COR-L47 (cell line): Measurements from ENCODE around the gene ADAMTS6.

Experiments
- DNase-seq: peaks from one replicate; lab custom pipeline; 2025; lab: John Stamatoyannopoulos, UW

The ADAMTS6 gene

DNA sequence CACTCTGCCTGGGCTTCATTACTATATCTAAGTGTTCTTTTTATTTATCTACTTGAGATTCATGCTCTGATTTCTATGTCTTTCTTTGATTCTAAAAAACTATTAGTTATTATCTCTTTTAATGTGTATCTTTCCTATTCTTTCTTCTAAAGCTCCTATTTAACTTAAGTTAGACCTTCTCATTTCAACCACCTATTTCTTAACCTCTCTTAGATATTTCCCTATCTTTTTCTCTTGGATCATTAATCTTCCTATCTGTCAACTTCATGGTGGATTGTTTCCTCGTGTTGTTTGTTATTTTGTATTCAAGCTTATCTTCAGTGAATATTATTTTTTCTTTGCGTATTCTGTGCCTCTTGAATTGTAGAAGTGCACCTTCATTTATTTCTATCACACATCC is 202.1 kb downstream of the ADAMTS6 start:
- no peak for DNase-seq

DNA sequence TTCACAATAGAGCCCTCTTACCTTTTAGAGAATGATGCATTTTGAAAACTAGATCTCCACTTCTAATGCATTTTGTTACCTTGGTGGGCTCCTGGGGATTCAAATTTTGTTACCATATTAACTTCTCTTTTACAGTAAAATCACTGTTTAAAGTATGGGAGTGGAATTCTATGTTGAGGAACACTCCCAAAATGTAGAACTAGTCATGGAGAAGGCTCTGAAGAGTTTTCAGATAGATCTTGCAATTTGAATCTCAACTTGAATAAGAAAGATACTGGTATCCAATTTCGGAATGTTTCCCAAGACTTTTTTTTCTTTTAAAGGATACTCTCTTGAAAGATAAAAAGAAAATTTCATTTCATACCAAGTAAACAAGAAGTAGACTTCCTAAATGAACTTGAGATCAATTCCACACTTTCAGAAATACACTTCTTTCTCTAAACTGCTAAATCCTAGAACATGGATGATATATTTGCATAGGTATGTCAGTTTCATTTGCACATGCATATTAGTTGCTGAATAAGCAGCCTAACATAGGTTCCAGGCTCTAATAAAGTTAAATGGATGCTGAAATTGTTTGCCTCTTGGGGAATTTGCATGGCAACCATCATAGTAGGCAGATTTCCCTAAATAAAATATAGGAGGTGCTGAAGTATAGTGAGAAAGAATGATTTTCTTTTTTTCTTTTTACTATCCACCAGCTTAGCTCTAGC is 205.4 kb downstream of the ADAMTS6 start:
- no peak for DNase-seq

DNA sequence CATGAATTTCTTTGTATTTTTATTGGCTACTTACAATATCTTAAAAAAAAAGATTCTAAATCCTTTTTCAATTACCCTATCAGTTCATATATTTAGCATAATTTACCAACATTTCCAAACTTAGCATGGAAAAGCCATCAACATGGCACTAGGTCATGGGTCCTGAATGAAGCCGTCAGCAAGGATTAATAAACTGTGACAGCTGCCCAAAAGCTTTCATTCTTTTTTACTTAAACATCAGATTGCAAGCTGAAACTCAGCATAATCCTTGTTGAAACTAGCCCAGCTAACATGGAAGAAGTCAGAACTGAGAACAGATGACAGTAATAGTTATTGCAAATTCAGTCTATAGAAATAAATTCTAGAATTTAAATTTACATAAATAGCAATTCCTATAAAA is 209.8 kb downstream of the ADAMTS6 start:
- no peak for DNase-seq

- no peak for DNase-seq
Measured at GRCh38 chr5:65268525-65268924, 213.2 kb downstream of the ADAMTS6 start.

DNA sequence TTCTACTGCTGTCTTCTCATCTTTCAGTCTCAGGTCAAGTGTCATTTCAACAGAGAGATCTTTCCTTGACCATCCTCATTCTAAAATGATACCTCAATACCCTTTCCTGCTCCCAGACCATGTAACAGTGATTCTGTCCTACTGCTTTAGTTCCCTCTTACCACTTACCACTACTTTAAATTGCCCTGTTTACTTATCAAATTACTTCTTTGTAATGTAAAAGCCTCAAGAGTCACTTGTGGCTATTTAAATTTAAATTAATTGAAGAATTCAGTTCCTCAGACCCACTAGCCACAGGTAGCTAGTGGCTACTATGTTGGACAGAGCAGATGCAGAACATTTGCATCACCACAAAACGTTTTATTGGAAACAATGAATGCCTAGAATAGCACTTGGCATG is 217.3 kb downstream of the ADAMTS6 start:
- no peak for DNase-seq

- DNase-seq: no peak
Measured at GRCh38 chr5:65263321-65263720, 218.4 kb downstream of the ADAMTS6 start.

GRCh38 chr5:65262649-65263059 is 219.1 kb downstream of the ADAMTS6 start:
- DNase-seq: no peak

DNA sequence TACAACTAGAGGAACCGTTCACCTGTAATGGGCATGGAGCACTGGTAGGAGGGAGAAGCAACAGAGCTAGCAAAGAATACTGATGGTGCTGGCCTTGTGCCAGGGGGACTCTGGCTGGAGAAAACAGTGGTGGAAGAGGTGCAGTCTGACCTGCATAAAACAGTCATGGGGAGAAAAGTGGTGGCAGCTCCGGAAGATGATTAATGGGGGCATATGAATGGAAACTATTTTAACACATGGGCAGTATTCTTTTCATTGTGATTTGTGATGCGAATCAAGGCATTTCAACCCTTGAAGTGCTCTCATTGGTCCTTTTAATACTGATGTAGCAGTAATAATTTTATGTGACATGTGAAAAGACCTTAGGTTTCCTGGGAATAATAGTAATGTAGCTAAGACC is 219.6 kb downstream of the ADAMTS6 start:
- peak; percentile 65 for DNase-seq

- no peak for DNase-seq
Measured at GRCh38 chr5:65261499-65261898, 220.2 kb downstream of the ADAMTS6 start.

DNA sequence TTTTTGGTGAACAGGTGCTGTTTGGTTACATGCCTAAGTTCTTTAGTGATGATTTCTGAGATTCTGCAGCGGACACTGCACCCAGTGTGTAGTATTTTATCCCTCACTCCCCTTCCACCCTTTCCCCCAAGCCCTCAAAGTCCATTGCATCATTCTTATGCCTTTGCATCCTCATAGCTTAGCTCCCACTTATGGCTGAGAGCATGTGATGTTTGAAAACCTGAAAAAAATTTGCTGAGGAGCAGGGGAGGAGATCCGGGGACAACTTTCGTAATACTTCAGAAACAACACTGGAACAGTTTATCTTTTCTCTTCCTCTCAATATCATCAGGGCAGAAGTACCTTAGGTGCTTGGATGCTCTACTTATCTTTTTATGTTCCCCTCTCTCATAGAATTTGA is 226.4 kb downstream of the ADAMTS6 start:
- DNase-seq: no peak

DNA sequence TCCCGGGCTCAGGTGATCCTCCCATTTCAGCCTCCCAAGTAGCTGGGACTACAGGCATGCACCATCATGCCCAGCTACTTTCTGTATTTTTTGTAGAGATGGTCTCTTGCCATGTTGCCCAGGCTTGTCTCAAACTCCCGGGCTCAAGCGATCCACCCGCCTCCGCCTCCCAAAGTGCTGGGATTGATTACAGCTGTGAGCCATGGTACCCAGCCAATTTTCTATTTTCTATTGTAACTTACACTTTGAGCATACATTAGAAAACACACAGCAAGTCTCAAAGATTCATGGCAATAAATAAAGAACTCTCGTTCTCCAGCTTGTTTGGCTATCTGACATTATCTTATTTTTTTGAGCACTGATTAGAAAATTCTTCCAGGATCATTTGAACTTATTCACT is 228.7 kb downstream of the ADAMTS6 start:
- no peak for DNase-seq

DNA sequence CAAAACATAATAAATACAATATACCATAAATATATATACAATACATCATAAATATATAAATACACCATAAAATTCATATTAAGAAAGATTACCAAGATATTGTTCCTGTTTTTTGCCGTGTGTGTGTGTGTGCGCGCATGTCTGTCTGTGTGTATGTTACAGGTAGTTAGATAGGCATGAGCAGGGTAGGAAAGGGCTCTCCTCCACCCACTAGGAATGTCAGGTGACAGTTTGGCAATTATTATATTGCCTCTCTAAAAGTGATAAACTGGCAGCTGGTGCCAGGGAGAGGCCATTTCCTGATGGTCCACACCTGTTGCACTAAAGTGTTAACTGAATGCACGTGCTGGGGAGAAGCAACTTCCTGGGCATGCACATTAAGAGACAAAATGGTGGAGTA is 232.8 kb downstream of the ADAMTS6 start:
- DNase-seq: no peak

- DNase-seq: no peak
Measured at GRCh38 chr5:65247594-65247993, 234.1 kb downstream of the ADAMTS6 start.

GRCh38 chr5:65246741-65247140 is 235.0 kb downstream of the ADAMTS6 start:
- DNase-seq: no peak

GRCh38 chr5:65244031-65244430 is 237.7 kb downstream of the ADAMTS6 start:
- no peak for DNase-seq

- DNase-seq: peak; percentile 23
Measured at GRCh38 chr5:65243161-65243560, 238.6 kb downstream of the ADAMTS6 start.

DNA sequence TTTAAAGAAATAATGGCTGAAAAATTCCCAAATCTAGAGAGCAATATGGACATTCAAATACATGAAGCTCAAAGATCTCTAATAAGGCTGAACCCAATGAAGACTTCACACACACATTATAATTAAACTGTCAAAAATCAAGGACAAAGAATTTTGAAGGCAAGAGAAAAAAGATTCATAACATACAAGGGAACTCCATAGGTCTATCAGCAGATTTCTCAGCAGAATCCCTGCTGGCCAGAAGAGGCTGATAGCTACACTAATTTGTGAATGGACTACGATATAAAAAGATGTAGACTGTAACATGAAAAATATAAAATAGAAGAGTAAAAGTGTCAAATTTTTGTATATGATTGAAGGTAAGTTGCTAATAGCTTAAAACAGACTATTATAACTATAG is 251.9 kb downstream of the ADAMTS6 start:
- DNase-seq: no peak

- peak; percentile 7 for DNase-seq
Measured at GRCh38 chr5:65213921-65214525, 267.7 kb downstream of the ADAMTS6 start.

- DNase-seq: no peak
Measured at GRCh38 chr5:65209341-65209740, 272.4 kb downstream of the ADAMTS6 start.

GRCh38 chr5:65204966-65205365 is 276.8 kb downstream of the ADAMTS6 start:
- no peak for DNase-seq

- no peak for DNase-seq
Measured at GRCh38 chr5:65203746-65204145, 278.0 kb downstream of the ADAMTS6 start.

DNA sequence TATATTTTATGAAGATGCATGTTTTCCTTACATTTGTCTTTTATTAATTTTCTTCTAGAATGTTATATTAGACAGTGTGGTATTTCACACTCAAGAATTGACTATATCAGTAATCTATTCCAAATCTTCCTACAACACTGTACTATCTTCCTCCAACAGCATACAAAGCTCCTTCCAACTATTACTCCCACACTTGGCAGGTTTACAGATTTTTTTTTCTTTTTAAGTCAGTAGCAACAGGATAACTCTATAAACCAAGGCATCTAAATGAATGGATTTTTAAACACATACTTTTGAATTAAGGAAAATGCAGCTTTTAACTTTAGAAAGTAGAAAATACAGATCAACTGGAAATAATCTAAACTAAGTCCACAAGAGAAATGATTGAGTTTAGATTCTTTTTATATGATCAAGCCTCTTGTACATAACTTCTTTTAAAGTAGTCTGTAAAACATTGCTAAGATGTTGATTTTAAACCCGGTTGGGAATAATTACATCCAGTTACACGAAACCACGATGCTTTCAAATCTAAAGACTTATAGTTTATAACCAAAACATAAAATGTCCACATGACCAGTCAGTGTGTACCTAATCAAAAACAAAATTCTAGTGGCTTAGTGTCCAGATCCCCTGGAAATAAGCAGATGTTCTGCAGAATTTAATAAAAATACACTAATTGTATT is 281.6 kb downstream of the ADAMTS6 start:
- no peak for DNase-seq

GRCh38 chr5:65198456-65199120 is 283.1 kb downstream of the ADAMTS6 start:
- DNase-seq: no peak
